ENCODE results near the gene KIAA1549. TPM values are rescaled to one million over a fixed set of nuclear protein-coding genes. Genes with fewer than 3 reads are reported as not detected.

KIAA1549 gene
- total RNA-seq, 3 donors from 2014 or later (not counting 1 experiment from before 2014, with no cell fraction given): 0.08 to 0.09 (median 0.09) TPM

GRCh38 chr7:138833596-138833995 is 147.6 kb downstream of the KIAA1549 start:
- H3K27ac Mint-ChIP-seq: no peak overlapping the region
- Histone ChIP-seq H3K4me1 (ENCODE audit: control insufficient read depth, insufficient read depth, low read length) (no peaks in the 10 kb centered on the region), H3K4me3 (ENCODE audit: low read length) (no peak overlapping the region), H3K9me3 (ENCODE audit: control insufficient read depth, insufficient read depth, low read length) (no peaks in the 10 kb centered on the region), H3K27ac (ENCODE audit: low read length) (no peak overlapping the region), H3K36me3 (ENCODE audit: control insufficient read depth, insufficient read depth, low read length) (no peaks in the 10 kb centered on the region), H3K27me3 (ENCODE audit: control insufficient read depth, insufficient read depth, low read length) (no peaks in the 10 kb centered on the region)
- H3K4me3 Mint-ChIP-seq: no peak overlapping the region
- intact Hi-C loops (cut with micrococcal nuclease): no loop called here
- H3K36me3 Mint-ChIP-seq: no peaks in the 10 kb centered on the region
- H3K4me1 Mint-ChIP-seq: no peaks in the 10 kb centered on the region
- no peak for DNase-seq
- H3K27me3 Mint-ChIP-seq (ENCODE audit: low read depth in 2 of 2): peaks cover 0 to 4% of the 10 kb centered on the region in 2 donors
- no peak for ATAC-seq
- H3K9me3 Mint-ChIP-seq: no peaks in the 10 kb centered on the region
- no peak for TF ChIP-seq CTCF (IDR thresholded peaks at IDR 0.05)
- 63% methylated on average over 5 of the region's 5 CpGs for WGBS (ENCODE audit: insufficient coverage)

GRCh38 chr7:138832966-138833365 is 148.2 kb downstream of the KIAA1549 start:
- no peaks in the 10 kb centered on the region for H3K9me3 Mint-ChIP-seq
- peaks cover 0 to 4% of the 10 kb centered on the region in 2 donors for H3K27me3 Mint-ChIP-seq (ENCODE audit: low read depth in 2 of 2)
- DNase-seq (no peak), ATAC-seq (no peak)
- H3K27ac Mint-ChIP-seq: no peak overlapping the region
- no peaks in the 10 kb centered on the region for H3K4me1 Mint-ChIP-seq
- Histone ChIP-seq H3K9me3 (ENCODE audit: control insufficient read depth, insufficient read depth, low read length) (no peaks in the 10 kb centered on the region), H3K4me1 (ENCODE audit: control insufficient read depth, insufficient read depth, low read length) (no peaks in the 10 kb centered on the region), H3K27me3 (ENCODE audit: control insufficient read depth, insufficient read depth, low read length) (no peaks in the 10 kb centered on the region), H3K4me3 (ENCODE audit: low read length) (no peak overlapping the region), H3K27ac (ENCODE audit: low read length) (no peak overlapping the region), H3K36me3 (ENCODE audit: control insufficient read depth, insufficient read depth, low read length) (no peaks in the 10 kb centered on the region)
- H3K4me3 Mint-ChIP-seq: no peak overlapping the region
- no peaks in the 10 kb centered on the region for H3K36me3 Mint-ChIP-seq
- 91% methylated on average over 8 of the region's 10 CpGs for WGBS (ENCODE audit: insufficient coverage)
- intact Hi-C loops (cut with micrococcal nuclease): no loop called here
- no peak for TF ChIP-seq CTCF (IDR thresholded peaks at IDR 0.05)

- DNase-seq: no peak
Observed at GRCh38 chr7:138829335-138829734, 151.9 kb downstream of the KIAA1549 start.

More at GRCh38 chr7:138829335-138829734, 151.9 kb downstream of the KIAA1549 start:
- no peaks in the 10 kb centered on the region for H3K9me3 ChIP-seq (ENCODE audit: control insufficient read depth, insufficient read depth, low read length)
- H3K4me3 Mint-ChIP-seq: no peak overlapping the region
- 83% methylated on average over 9 of the region's 11 CpGs for WGBS (ENCODE audit: insufficient coverage)
- intact Hi-C loops (cut with micrococcal nuclease): no loop called here
- TF ChIP-seq CTCF (IDR thresholded peaks at IDR 0.05): no peak
- no peaks in the 10 kb centered on the region for H3K9me3 Mint-ChIP-seq
- no peak overlapping the region for H3K27ac Mint-ChIP-seq
- H3K4me1 ChIP-seq (ENCODE audit: control insufficient read depth, insufficient read depth, low read length): no peaks in the 10 kb centered on the region
- no peak overlapping the region for H3K4me3 ChIP-seq (ENCODE audit: low read length)
- no peak overlapping the region for H3K27ac ChIP-seq (ENCODE audit: low read length)
- no peaks in the 10 kb centered on the region for H3K4me1 Mint-ChIP-seq
- no peaks in the 10 kb centered on the region for H3K36me3 Mint-ChIP-seq
- H3K27me3 ChIP-seq (ENCODE audit: control insufficient read depth, insufficient read depth, low read length): no peaks in the 10 kb centered on the region
- no peaks in the 10 kb centered on the region for H3K36me3 ChIP-seq (ENCODE audit: control insufficient read depth, insufficient read depth, low read length)
- ATAC-seq: no peak
- H3K27me3 Mint-ChIP-seq (ENCODE audit: low read depth in 2 of 2): peaks cover 7 to 9% of the 10 kb centered on the region in 2 donors

Data from natural killer cell (primary cell).